Testis (tissue), 2 donors: ENCODE measurements around the gene TAF11L5.

ENCODE experiments used
- POLR2A ChIP-seq: fragments of 450-650 bp; IDR thresholded peaks from one replicate; pipeline ENCODE4 v1.6.1; 2017; ENCODE audit warnings: antibody characterized with exemption, mild to moderate bottlenecking, moderate library complexity
- TF ChIP-seq, protein P1 (sequence below), 3 experiments: fragments of 450-650 bp in 2 of 3; fragments of 200-600 bp in 1 of 3; sonication (generic) in 1 of 3; IDR thresholded peaks; one replicate each; pipeline ENCODE4 v1.5.1; 2016 to 2019; ENCODE audit warnings: antibody characterized with exemption in 3 of 3, mild to moderate bottlenecking in 2 of 3, moderate library complexity in 1 of 3

DNA sequence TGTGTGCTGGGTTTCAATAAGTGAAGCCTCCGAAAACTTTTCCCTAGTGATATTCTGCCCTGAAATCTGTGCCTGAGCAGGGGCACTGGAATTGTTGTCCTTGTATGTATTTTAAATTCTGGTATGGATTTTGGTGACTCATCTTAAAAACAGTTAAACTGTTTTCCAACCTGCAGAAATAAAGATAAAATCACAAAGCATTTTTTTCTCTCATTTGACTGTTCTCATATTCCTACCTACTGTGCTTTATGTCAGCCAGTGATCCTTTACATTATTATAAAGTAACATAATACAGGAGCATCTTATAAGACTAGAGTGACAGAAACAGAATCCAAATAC, 37.9 kb upstream of the TAF11L5 start:
- TF ChIP-seq POLR2A: no peak
- TF ChIP-seq, protein P1, sequence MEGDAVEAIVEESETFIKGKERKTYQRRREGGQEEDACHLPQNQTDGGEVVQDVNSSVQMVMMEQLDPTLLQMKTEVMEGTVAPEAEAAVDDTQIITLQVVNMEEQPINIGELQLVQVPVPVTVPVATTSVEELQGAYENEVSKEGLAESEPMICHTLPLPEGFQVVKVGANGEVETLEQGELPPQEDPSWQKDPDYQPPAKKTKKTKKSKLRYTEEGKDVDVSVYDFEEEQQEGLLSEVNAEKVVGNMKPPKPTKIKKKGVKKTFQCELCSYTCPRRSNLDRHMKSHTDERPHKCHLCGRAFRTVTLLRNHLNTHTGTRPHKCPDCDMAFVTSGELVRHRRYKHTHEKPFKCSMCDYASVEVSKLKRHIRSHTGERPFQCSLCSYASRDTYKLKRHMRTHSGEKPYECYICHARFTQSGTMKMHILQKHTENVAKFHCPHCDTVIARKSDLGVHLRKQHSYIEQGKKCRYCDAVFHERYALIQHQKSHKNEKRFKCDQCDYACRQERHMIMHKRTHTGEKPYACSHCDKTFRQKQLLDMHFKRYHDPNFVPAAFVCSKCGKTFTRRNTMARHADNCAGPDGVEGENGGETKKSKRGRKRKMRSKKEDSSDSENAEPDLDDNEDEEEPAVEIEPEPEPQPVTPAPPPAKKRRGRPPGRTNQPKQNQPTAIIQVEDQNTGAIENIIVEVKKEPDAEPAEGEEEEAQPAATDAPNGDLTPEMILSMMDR (IDR thresholded peaks at IDR 0.05): no peak
